HepG2 (cell line): ENCODE results near the gene INO80B. TPM values are rescaled to one million over a fixed set of nuclear protein-coding genes. Genes with fewer than 3 reads are reported as not detected.

Source experiments
- ATF1 ChIP-seq: IDR thresholded peaks from 2 replicates; pipeline ENCODE4 v1.6.1; 2016; ENCODE audit warnings: mild to moderate bottlenecking, control low read depth
- BRCA1 ChIP-seq: sonication (generic); formaldehyde crosslinking; IDR thresholded peaks from 2 replicates; pipeline ENCODE4 v1.4.0; 2020; ENCODE audit warnings: missing genetic modification reagents
- CBX5 ChIP-seq: sonication (generic); formaldehyde crosslinking; IDR thresholded peaks from 2 replicates; pipeline ENCODE4 v1.4.0; 2020; ENCODE audit warnings: missing genetic modification reagents, borderline replicate concordance
- FOSL2 ChIP-seq: sonication (generic); formaldehyde crosslinking; IDR thresholded peaks from 2 replicates; pipeline ENCODE4 v1.4.0; 2020; ENCODE audit warnings: missing genetic modification reagents
- PAWR ChIP-seq: sonication (generic); formaldehyde crosslinking; IDR thresholded peaks from 2 replicates; pipeline ENCODE4 v1.4.0; 2020; ENCODE audit warnings: missing genetic modification reagents, mild to moderate bottlenecking, borderline replicate concordance
- REL ChIP-seq: sonication (generic); formaldehyde crosslinking; conservative IDR thresholded peaks from 2 replicates; pipeline ENCODE4 v1.8.0; 2022; ENCODE audit warnings: mild to moderate bottlenecking, missing genetic modification reagents, moderate library complexity
- SMAD3 ChIP-seq: sonication (generic); formaldehyde crosslinking; IDR thresholded peaks from 2 replicates; pipeline ENCODE4 v1.4.0; 2020; ENCODE audit warnings: missing genetic modification reagents
- SRSF1 ChIP-seq: fragments of 200-400 bp; formaldehyde crosslinking; optimal IDR thresholded peaks from 2 replicates; pipeline ENCODE3; 2017; ENCODE audit warnings: mild to moderate bottlenecking, low read depth, low read length, moderate library complexity
- TRIM24 ChIP-seq: sonication (generic); formaldehyde crosslinking; IDR thresholded peaks from 2 replicates; pipeline ENCODE4 v1.8.0; 2022; ENCODE audit warnings: mild to moderate bottlenecking, missing genetic modification reagents
- YY1 ChIP-seq: IDR thresholded peaks from 2 replicates; pipeline ENCODE4 v1.6.1; 2011; ENCODE audit warnings: low read length, low read depth, moderate library complexity, mild to moderate bottlenecking; ENCODE audit not compliant: insufficient read depth, insufficient replicate concordance
- ZFP37 ChIP-seq: sonication (generic); formaldehyde crosslinking; IDR thresholded peaks from 2 replicates; pipeline ENCODE4 v1.4.0; 2020; ENCODE audit warnings: missing genetic modification reagents, borderline replicate concordance
- ZMYM3 ChIP-seq: sonication (generic); formaldehyde crosslinking; IDR thresholded peaks from 2 replicates; pipeline ENCODE4 v1.5.1; 2020; ENCODE audit warnings: mild to moderate bottlenecking, missing genetic modification reagents
- ZNF207 ChIP-seq: fragments of 450-650 bp; IDR thresholded peaks from 2 replicates; pipeline ENCODE4 v1.6.1; 2016; ENCODE audit warnings: antibody characterized with exemption, borderline replicate concordance
- polyA plus RNA-seq, 8 experiments: library from polyadenylated mRNA; depleted of rRNA in 3 of 8; stranded (reverse) in 7 of 8; unstranded in 1 of 8; fragments of >200 nt; fragmentation: Illumina TruSeq in 4 of 8; extraction: Trizol in 4 of 8; gene quantifications; 2 replicates each; pipeline versions ENCODE4 v1.2.1 to v1.2.3, GENCODE V29; 2011 to 2016; ENCODE audit warnings: low read depth in 4 of 8, missing spikeins in 1 of 8, mixed read lengths in 1 of 8; ENCODE audit not compliant: insufficient read depth in 1 of 8
- total RNA-seq, 5 experiments: library from RNA; depleted of rRNA; stranded (reverse); fragments of >200 nt; fragmentation: Illumina TruSeq; extraction: Trizol; gene quantifications; 2 replicates each; pipeline ENCODE4 v1.2.3, GENCODE V29; 2016; ENCODE audit warnings: low read depth in 1 of 5
- TF ChIP-seq, protein P1 (sequence below): sonication (generic); formaldehyde crosslinking; IDR thresholded peaks from 2 replicates; pipeline ENCODE4 v1.8.0; 2022; ENCODE audit warnings: missing genetic modification reagents, mild to moderate bottlenecking, borderline replicate concordance
- TF ChIP-seq, protein P2 (sequence below): sonication (generic); formaldehyde crosslinking; IDR thresholded peaks from 2 replicates; pipeline ENCODE4 v1.8.0; 2022; ENCODE audit warnings: missing genetic modification reagents, mild to moderate bottlenecking, moderate library complexity, borderline replicate concordance
- TF ChIP-seq, protein P3 (sequence below): sonication (generic); formaldehyde crosslinking; IDR thresholded peaks from 2 replicates; pipeline ENCODE4 v1.4.0; 2020; ENCODE audit warnings: mild to moderate bottlenecking, missing genetic modification reagents, borderline replicate concordance
- TF ChIP-seq, protein P4 (sequence below): sonication (generic); formaldehyde crosslinking; IDR thresholded peaks from 2 replicates; pipeline ENCODE4 v1.5.1; 2020; ENCODE audit warnings: missing genetic modification reagents, mild to moderate bottlenecking, borderline replicate concordance
- TF ChIP-seq, protein P5 (sequence below): sonication (generic); formaldehyde crosslinking; IDR thresholded peaks from 2 replicates; pipeline ENCODE4 v1.4.0; 2020; ENCODE audit warnings: mild to moderate bottlenecking, low read depth, missing genetic modification reagents
- TF ChIP-seq, protein P6 (sequence below): sonication (generic); formaldehyde crosslinking; IDR thresholded peaks from 2 replicates; pipeline ENCODE4 v1.5.1; 2020; ENCODE audit warnings: missing genetic modification reagents, mild to moderate bottlenecking, borderline replicate concordance

The INO80B gene
- total and polyA plus RNA-seq, 2 of the 13 experiments (the other 11 are each of a cell fraction or from before 2014, with no cell fraction given): 6.2 to 14.5 TPM

DNA sequence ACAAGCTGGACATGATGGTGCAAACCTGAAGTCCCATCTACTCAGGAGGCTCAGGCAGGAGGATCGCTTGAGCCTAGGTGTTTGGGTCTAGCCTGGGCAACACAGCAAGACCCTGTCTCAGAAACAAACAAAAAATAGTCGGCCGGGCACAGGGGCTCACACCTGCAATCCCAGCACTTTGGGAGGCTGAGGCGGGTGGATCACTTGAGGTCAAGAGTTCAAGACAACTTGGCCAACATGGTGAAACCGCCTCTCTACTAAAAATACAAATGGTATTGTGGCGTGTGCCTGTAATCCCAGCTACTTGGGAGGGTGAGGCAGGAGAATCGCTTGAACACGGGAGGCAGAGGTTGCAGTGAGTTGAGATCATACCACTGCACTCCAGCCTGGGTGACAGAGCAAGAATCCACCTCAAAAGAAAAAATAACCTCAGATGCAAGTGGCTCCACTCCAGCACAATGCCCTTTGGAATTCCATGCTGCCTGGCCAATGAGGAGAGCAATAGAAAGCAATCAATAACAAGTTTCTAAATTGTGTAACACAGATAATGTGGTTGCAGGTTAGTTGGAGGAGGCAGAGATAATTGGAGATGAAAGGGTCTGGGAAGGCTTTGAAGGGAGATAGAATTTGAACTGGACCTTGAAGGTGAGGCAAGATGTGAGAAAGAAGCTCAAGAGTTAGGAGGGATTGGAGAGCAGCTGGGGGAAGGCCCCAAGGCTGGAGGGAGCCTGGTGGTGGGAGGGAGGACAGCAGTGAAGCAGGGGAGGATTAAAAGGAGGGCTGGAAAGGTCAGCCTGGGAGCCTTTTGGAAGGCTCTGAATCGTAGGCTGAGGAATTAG is 34.0 kb downstream of the INO80B start (continued):
- TF ChIP-seq, protein P1, sequence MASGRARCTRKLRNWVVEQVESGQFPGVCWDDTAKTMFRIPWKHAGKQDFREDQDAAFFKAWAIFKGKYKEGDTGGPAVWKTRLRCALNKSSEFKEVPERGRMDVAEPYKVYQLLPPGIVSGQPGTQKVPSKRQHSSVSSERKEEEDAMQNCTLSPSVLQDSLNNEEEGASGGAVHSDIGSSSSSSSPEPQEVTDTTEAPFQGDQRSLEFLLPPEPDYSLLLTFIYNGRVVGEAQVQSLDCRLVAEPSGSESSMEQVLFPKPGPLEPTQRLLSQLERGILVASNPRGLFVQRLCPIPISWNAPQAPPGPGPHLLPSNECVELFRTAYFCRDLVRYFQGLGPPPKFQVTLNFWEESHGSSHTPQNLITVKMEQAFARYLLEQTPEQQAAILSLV (CRISPR knock-in tag): peak; percentile 35; the same call in 1 of the 2 replicates
- TF ChIP-seq, protein P2, sequence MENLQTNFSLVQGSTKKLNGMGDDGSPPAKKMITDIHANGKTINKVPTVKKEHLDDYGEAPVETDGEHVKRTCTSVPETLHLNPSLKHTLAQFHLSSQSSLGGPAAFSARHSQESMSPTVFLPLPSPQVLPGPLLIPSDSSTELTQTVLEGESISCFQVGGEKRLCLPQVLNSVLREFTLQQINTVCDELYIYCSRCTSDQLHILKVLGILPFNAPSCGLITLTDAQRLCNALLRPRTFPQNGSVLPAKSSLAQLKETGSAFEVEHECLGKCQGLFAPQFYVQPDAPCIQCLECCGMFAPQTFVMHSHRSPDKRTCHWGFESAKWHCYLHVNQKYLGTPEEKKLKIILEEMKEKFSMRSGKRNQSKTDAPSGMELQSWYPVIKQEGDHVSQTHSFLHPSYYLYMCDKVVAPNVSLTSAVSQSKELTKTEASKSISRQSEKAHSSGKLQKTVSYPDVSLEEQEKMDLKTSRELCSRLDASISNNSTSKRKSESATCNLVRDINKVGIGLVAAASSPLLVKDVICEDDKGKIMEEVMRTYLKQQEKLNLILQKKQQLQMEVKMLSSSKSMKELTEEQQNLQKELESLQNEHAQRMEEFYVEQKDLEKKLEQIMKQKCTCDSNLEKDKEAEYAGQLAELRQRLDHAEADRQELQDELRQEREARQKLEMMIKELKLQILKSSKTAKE (CRISPR knock-in tag): peak; percentile 83
- TF ChIP-seq REL: no peak
- no peak for TF ChIP-seq ZFP37 (CRISPR knock-in tag)
- no peak for TF ChIP-seq ZNF207
- peak; percentile 72; the same call in 1 of the 2 replicates for TF ChIP-seq SMAD3 (CRISPR knock-in tag)
- TF ChIP-seq ZMYM3 (CRISPR knock-in tag): peak; percentile 72
- TF ChIP-seq PAWR: no peak
- TF ChIP-seq TRIM24: peak; percentile 22; the same call in 1 of the 2 replicates
- TF ChIP-seq BRCA1: no peak
- peak; percentile 41; the same call in 1 of the 2 replicates for TF ChIP-seq FOSL2 (CRISPR knock-in tag)
- TF ChIP-seq YY1: no peak
- TF ChIP-seq CBX5 (CRISPR knock-in tag): no peak; the same call in 1 of the 2 replicates
- TF ChIP-seq, protein P3, sequence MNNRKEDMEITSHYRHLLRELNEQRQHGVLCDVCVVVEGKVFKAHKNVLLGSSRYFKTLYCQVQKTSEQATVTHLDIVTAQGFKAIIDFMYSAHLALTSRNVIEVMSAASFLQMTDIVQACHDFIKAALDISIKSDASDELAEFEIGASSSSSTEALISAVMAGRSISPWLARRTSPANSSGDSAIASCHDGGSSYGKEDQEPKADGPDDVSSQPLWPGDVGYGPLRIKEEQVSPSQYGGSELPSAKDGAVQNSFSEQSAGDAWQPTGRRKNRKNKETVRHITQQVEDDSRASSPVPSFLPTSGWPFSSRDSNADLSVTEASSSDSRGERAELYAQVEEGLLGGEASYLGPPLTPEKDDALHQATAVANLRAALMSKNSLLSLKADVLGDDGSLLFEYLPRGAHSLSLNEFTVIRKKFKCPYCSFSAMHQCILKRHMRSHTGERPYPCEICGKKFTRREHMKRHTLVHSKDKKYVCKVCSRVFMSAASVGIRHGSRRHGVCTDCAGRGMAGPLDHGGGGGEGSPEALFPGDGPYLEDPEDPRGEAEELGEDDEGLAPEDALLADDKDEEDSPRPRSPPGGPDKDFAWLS (CRISPR knock-in tag): no peak
- TF ChIP-seq, protein P4, sequence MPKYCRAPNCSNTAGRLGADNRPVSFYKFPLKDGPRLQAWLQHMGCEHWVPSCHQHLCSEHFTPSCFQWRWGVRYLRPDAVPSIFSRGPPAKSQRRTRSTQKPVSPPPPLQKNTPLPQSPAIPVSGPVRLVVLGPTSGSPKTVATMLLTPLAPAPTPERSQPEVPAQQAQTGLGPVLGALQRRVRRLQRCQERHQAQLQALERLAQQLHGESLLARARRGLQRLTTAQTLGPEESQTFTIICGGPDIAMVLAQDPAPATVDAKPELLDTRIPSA (CRISPR knock-in tag): no peak
- TF ChIP-seq ATF1: peak; percentile 77
- no peak for TF ChIP-seq SRSF1
- TF ChIP-seq, protein P5, sequence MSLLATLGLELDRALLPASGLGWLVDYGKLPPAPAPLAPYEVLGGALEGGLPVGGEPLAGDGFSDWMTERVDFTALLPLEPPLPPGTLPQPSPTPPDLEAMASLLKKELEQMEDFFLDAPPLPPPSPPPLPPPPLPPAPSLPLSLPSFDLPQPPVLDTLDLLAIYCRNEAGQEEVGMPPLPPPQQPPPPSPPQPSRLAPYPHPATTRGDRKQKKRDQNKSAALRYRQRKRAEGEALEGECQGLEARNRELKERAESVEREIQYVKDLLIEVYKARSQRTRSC (CRISPR knock-in tag): no peak
- TF ChIP-seq, protein P6, sequence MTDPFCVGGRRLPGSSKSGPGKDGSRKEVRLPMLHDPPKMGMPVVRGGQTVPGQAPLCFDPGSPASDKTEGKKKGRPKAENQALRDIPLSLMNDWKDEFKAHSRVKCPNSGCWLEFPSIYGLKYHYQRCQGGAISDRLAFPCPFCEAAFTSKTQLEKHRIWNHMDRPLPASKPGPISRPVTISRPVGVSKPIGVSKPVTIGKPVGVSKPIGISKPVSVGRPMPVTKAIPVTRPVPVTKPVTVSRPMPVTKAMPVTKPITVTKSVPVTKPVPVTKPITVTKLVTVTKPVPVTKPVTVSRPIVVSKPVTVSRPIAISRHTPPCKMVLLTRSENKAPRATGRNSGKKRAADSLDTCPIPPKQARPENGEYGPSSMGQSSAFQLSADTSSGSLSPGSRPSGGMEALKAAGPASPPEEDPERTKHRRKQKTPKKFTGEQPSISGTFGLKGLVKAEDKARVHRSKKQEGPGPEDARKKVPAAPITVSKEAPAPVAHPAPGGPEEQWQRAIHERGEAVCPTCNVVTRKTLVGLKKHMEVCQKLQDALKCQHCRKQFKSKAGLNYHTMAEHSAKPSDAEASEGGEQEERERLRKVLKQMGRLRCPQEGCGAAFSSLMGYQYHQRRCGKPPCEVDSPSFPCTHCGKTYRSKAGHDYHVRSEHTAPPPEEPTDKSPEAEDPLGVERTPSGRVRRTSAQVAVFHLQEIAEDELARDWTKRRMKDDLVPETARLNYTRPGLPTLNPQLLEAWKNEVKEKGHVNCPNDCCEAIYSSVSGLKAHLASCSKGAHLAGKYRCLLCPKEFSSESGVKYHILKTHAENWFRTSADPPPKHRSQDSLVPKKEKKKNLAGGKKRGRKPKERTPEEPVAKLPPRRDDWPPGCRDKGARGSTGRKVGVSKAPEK (CRISPR knock-in tag): 0 out of 2 replicates have a peak, but pooled peaks have one; percentile 55
